Right lobe of liver (tissue), 6 donors: Measurements from ENCODE around the gene NUB1. TPM values are rescaled to one million over a fixed set of nuclear protein-coding genes. Genes with fewer than 3 reads are reported as not detected.

Experiments used
- ATAC-seq, 4 donors: fragments of 200-7000 bp; cut with Tn5 transposase; one replicate each; pipeline ENCODE4 v1.9.1; 2020; ENCODE audit warnings: mild to moderate bottlenecking in 4 of 4, moderate library complexity in 4 of 4
- DNase-seq, 3 donors: peaks; one replicate each; pipeline ENCODE4 v3.0.0-alpha.2; 2020
- H3K27ac ChIP-seq, 3 donors: fragments of 200-600 bp; one replicate each; pipeline ENCODE4 v1.8.0; 2022
- H3K27me3 ChIP-seq, 2 donors: fragments of 200-600 bp; one replicate each; pipeline ENCODE4 v1.8.0; 2022
- H3K36me3 ChIP-seq, 4 donors: fragments of 200-600 bp; sonication (generic) in 1 of 4; one replicate each; pipeline versions ENCODE4 v1.5.1 to v1.8.0; 2017 to 2022; ENCODE audit warnings: control low read depth in 1 of 4
- H3K4me1 ChIP-seq, 4 donors: fragments of 200-600 bp; sonication (generic) in 1 of 4; one replicate each; pipeline versions ENCODE4 v1.5.1 to v1.8.0; 2017 to 2022; ENCODE audit warnings: control low read depth in 1 of 4
- H3K4me3 ChIP-seq, 3 donors: fragments of 200-600 bp; one replicate each; pipeline ENCODE4 v1.8.0; 2022
- H3K9me3 ChIP-seq, 4 donors: fragments of 200-600 bp; sonication (generic) in 1 of 4; one replicate each; pipeline versions ENCODE4 v1.5.1 to v1.8.0; 2017 to 2022; ENCODE audit warnings: control low read depth in 1 of 4
- POLR2A ChIP-seq: fragments of 450-650 bp; IDR thresholded peaks from one replicate; pipeline ENCODE4 v1.6.1; 2017; ENCODE audit warnings: antibody characterized with exemption, mild to moderate bottlenecking
- WGBS: methylation state at CpG from one replicate; pipeline ENCODE4 v1.1.6; 2018; ENCODE audit warnings: low coverage, low lambda C conversion rate; ENCODE audit not compliant: insufficient coverage; ENCODE audit errors: missing lambda C conversion rate; 5-methylcytosine and 5-hydroxymethylcytosine counted together
- intact Hi-C, 2 donors: fragments of 100-400 bp; cut with DNase I; formaldehyde crosslinking; loops; one replicate each; pipeline versions ENCODE4 v1.11.2 to v1.14.1; 2022
- total RNA-seq, 6 experiments: library from RNA; depleted of rRNA in 2 of 6; stranded (reverse); fragments of >200 nt in 2 of 6; fragmentation: NEBNext Ultra II Directional in 3 of 6; extraction: Animal tissue kit (Norgen Biotek cat#: 25700) in 3 of 6; gene quantifications; one replicate each; pipeline versions ENCODE4 v1.1.0 to v1.2.4, GENCODE V29; 2016 to 2023
- TF ChIP-seq, protein P1 (sequence below), 4 donors: fragments of 200-600 bp in 3 of 4; fragments of 450-650 bp in 1 of 4; IDR thresholded peaks; one replicate each; pipeline versions ENCODE4 v1.5.1 to v1.8.0; 2016 to 2022; ENCODE audit warnings: antibody characterized with exemption in 4 of 4, mild to moderate bottlenecking in 2 of 4
- donor health status: DM: no; HTN: yes; CAD: no.
- donor health status: DM: no; HTN: no; CAD: no.
- donor health status: DM: no; HTN: no; CAD: no.
- donor health status: DM: no; HTN: yes; CAD: no.
- donor health status: DM: no; HTN: yes; CAD: no.

The NUB1 gene
- total RNA-seq, 6 experiments from 2014 or later = 21.1 to 31.3 (median 26.2) TPM

DNA sequence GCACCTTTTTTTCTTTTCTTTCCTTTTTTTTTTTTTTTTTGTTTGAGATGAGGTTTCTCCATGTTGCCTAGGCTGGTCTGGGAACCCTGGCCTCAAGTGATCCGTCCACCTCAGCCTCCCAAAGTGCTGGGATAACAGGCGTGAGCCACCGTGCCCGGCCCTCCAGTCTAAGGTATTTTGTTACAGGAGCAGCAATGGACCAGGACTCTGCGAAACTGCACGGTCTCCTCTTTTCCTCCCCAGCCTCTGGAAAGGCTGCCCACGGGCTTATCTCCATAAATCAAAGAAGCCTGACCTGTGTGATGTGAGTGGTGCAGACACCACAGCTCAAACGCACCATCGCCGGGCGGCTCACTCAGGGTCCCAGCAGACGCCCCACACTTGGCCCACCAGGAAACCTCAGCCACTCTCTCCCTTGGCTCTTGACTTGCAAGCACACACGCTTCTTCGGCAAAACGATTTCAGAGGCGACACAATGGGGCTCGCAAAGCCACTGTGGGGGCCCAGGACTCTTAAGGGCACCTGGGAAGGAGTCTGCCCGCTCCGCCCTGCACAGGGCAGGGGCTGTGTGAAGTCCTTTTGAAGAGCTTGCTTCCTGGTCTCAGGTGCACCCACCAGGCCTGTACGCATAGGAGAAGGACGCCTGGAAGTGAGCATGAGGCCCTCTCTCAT, 47.6 kb downstream of the NUB1 start:
- TF ChIP-seq, protein P1, sequence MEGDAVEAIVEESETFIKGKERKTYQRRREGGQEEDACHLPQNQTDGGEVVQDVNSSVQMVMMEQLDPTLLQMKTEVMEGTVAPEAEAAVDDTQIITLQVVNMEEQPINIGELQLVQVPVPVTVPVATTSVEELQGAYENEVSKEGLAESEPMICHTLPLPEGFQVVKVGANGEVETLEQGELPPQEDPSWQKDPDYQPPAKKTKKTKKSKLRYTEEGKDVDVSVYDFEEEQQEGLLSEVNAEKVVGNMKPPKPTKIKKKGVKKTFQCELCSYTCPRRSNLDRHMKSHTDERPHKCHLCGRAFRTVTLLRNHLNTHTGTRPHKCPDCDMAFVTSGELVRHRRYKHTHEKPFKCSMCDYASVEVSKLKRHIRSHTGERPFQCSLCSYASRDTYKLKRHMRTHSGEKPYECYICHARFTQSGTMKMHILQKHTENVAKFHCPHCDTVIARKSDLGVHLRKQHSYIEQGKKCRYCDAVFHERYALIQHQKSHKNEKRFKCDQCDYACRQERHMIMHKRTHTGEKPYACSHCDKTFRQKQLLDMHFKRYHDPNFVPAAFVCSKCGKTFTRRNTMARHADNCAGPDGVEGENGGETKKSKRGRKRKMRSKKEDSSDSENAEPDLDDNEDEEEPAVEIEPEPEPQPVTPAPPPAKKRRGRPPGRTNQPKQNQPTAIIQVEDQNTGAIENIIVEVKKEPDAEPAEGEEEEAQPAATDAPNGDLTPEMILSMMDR (IDR thresholded peaks at IDR 0.05) = no peak
- no peak for TF ChIP-seq POLR2A
- WGBS = 87% methylated on average over 15 of the region's 21 CpGs
- no peaks in the 10 kb centered on the region for H3K36me3 ChIP-seq
- H3K9me3 ChIP-seq = no peaks in the 10 kb centered on the region
- no peak overlapping the region for H3K4me3 ChIP-seq
- no peaks in the 10 kb centered on the region for H3K4me1 ChIP-seq
- H3K27me3 ChIP-seq = no peaks in the 10 kb centered on the region
- intact Hi-C loops = no loop called here
- H3K27ac ChIP-seq = no peak overlapping the region
- DNase-seq = peak in 1 of 3 donors; percentile 25
- no peak for ATAC-seq

DNA sequence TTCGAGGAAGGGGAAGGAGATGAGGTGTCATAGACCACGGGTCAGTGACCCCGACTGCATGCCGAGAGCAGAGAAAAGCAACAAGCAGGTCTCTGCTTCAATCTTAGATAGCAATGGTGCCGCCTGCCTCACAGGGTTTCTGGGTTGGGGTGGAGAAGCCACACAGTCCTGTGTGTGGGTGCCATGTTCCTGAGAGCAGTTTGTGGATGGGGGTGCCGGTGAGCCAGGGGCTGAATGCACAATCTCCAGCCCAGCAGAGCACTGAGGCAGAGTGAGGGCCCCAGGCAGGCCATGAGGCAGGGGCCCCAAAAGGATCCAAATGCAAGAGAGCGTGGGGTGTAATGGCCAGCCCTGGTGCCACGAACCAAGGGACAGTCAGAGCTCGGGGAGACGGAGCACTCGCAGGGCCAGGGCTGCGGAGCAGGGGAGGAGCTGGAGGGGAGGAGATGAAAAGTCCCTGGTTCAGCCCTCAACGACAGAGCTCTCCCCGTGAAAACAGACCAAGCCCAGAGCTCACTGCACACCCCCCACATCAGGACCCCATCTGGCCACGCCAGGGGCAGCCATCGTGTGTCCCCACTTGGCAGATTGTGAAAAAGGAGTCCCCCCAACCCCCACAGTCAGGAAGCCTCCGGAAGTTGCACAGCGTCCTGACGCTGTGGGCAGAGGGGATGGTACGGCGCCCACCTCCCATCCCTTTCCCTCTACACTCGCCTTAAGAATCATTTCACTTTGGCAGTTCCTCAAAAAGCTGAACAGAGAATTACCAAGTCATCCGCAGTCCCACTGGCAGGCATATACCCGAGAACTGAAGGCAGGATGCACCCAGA, 48.4 kb downstream of the NUB1 start:
- WGBS = 66% methylated on average over 10 of the region's 24 CpGs
- Histone ChIP-seq H3K27ac (no peak overlapping the region), H3K36me3 (no peaks in the 10 kb centered on the region), H3K4me3 (no peak overlapping the region), H3K9me3 (no peaks in the 10 kb centered on the region), H3K27me3 (no peaks in the 10 kb centered on the region), H3K4me1 (no peaks in the 10 kb centered on the region)
- intact Hi-C loops = no loop called here
- TF ChIP-seq POLR2A = no peak
- TF ChIP-seq, protein P1 (IDR thresholded peaks at IDR 0.05) = no peak
- ATAC-seq (no peak), DNase-seq (peak in 1 of 3 donors; percentile 24)

DNA sequence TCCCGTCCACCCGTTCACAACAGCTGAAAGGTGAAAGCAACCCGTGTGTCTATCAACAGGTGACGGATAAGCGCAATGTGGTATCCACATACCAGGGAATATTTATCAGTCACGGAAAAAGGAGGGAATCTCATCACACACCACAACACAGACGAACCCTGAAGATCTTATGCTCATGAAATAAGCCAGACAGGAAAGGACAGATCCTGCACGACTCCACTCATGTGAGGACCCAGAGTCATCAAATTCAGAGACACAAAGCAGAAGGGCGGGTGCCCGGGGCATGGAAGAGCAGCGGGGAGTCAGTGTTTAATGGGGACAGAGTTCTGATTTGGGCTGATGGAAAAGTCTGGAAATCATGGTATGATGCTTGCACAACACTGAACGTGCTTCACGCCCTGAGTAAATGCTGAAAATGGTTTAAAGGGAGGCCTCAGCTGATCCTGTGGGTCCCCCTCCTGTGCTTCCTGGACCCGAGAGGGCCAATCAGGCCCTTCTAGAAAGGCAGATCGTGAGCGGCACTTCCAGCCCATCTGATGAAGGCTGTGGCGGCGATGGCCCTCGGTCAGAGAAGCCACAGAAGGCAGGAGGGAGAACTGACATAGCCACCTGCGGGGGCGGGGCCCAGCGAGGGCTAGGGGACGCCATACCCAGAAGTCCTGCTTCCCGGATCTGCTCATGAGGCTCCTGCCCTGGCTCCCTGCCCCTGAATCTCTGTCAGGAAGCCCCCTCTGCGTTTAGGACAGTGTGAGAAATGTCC, 49.2 kb downstream of the NUB1 start:
- Histone ChIP-seq H3K4me1 (no peaks in the 10 kb centered on the region), H3K27me3 (no peaks in the 10 kb centered on the region), H3K9me3 (no peaks in the 10 kb centered on the region), H3K4me3 (no peak overlapping the region), H3K27ac (no peak overlapping the region), H3K36me3 (no peaks in the 10 kb centered on the region)
- TF ChIP-seq, protein P1 (IDR thresholded peaks at IDR 0.05) = no peak
- no peak for TF ChIP-seq POLR2A
- intact Hi-C loops = no loop called here
- 61% methylated on average over 12 of the region's 25 CpGs for WGBS
- ATAC-seq (no peak), DNase-seq (peak in 1 of 3 donors; percentile 36)

DNA sequence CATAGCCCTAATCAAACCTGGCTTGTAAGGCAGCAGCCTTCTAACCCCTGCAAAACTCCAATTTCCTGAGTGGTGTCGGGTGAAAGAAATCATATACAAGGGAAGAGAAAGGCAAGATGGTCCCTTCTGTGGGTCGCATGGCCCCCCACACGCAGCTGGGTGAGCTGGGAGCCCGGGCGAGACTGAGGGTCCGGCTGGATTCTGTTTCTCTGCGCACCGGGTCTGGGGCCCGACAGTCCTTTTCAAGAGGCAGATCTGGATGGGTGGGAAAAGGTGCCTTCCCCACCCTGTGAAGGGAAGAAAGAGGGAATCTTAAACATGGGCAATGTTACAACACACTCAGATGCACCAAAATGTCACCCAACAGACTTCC, 49.7 kb downstream of the NUB1 start:
- Histone ChIP-seq H3K27ac (no peak overlapping the region), H3K4me3 (no peak overlapping the region), H3K4me1 (no peaks in the 10 kb centered on the region), H3K9me3 (no peaks in the 10 kb centered on the region), H3K36me3 (no peaks in the 10 kb centered on the region), H3K27me3 (no peaks in the 10 kb centered on the region)
- DNase-seq (peak in 1 of 3 donors; percentile 22), ATAC-seq (no peak)
- TF ChIP-seq POLR2A = no peak
- TF ChIP-seq, protein P1 (IDR thresholded peaks at IDR 0.05) = no peak
- 100% methylated on average over 1 of the region's 9 CpGs for WGBS
- intact Hi-C loops = no loop called here
